ENCODE results near the gene ARID1B. TPM values are rescaled to one million over a fixed set of nuclear protein-coding genes. Genes with fewer than 3 reads are reported as not detected.

ARID1B gene
- total and polyA plus RNA-seq, 2 of the 13 experiments (the other 11 are each of a cell fraction or from before 2014, with no cell fraction given) = 20.1 to 32.6 TPM

GRCh38 chr6:157092736-157093135 lies 315.6 kb downstream of the ARID1B start (continued):
- TF ChIP-seq ZNF142 (CRISPR knock-in tag; IDR thresholded peaks at IDR 0.05) (no peak), PATZ1 (CRISPR knock-in tag; IDR thresholded peaks at IDR 0.05) (no peak), NFKB2 (CRISPR knock-in tag; IDR thresholded peaks at IDR 0.05; ENCODE audit: borderline replicate concordance) (no peak), ZNF790 (CRISPR knock-in tag; IDR thresholded peaks at IDR 0.05; ENCODE audit: borderline replicate concordance) (no peak), NFE2L2 (IDR thresholded peaks at IDR 0.05; ENCODE audit: low read length) (no peak), CREB1 (IDR thresholded peaks at IDR 0.05) (no peak), CREB1 (CRISPR knock-in tag; IDR thresholded peaks at IDR 0.05) (no peak)
